HG02610 (cell line): ENCODE data around the gene TXNRD2.
"Not testable (repeated sequence)": the region's sequence is repeated elsewhere in the genome, so short reads cannot be mapped to it uniquely, and the experiment has no call there.

Experiments
- ATAC-seq: cut with Tn5 transposase; IDR thresholded peaks from one replicate; pipeline ENCODE4 v1.9.1; 2021; ENCODE audit warnings: mild to moderate bottlenecking, moderate library complexity; ENCODE audit not compliant: unreplicated experiment

TXNRD2 gene

DNA sequence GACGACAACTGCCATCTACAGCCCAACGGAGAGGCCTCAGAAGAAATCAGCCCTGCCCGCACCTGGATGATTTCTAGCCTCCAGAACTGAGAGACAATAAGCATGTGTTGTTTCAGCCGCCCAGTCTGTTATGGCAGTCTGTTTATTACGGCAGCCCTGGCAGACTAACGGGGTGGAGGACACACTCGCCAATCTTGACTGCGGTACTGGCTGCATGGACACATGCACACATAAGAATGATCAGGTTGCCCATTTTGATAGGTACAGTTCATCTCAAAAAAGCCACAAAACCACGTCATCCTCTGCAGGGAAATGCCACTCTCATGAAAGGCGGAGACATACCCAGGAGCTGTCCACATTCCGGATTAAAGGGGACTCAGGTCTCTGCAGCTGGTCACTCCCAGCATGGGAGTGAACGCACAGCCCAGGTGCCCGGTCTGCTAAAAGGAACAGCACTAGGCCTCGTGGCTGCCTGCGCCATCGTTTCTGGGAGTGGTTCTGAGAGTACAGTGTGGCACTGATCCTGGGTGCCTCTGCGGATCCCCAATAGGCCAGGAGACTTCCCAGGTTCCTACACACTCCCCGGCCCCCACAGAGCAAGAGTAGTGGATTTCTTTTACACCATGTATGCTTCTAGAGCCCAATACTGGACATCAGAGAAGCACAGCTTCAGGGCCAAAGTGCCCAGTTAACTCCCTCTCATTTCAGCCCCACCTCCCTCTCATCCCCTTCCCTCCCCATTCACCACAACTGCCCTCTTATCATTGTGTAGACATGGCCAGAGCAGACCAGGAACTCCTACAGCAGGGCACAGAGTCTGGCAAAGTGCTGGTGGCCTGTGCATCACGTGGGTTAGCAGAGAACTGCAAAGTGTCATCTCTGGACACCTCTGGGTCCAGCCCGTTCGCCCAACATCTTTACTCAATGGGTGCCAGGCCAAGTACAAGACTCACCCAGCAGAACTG is 11.8 kb downstream of the TXNRD2 start:
- ATAC-seq = no peak

GRCh38 chr22:19928207-19928606 is 13.4 kb downstream of the TXNRD2 start:
- ATAC-seq = no peak

DNA sequence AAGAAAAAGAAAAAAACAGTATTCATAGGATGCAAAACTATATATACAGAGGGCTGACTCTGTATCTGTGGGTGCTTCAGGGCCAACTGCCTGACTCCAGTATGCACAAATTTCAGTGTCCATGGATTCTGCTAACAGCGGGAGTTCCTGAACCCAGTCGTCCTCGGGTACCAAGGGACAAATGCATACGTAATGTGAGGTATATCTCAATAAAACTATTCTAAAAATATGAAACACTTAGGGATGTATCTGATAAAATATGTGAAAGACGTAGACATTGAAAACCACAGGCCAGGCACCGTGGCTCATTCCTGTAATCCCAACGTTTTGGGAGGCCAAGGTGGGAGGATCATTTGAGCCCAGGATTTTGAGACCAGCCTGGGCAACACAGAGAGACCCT is 13.9 kb downstream of the TXNRD2 start:
- no peak for ATAC-seq

DNA sequence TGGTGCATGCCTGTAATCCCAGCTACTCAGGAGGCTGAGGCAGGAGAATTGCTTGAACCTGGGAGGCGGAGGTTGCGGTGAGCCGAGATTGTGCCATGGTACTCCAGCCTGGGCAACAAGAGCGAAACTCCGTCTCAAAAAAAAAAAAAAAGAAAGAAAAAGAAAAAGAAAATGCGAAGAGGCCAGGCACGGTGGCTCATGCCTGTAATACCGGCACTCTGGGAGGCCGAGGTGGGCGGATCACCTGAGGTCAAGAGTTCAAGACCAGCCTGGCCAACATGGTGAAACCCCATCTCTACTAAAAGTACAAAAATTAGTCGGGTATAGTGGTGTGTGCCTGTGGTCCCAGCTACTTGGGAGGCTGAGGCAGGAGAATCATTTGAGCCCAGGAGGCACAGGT is 15.6 kb downstream of the TXNRD2 start:
- not testable (repeated sequence) for ATAC-seq

- ATAC-seq = no peak
Measured at GRCh38 chr22:19923914-19924513, 17.6 kb downstream of the TXNRD2 start.

DNA sequence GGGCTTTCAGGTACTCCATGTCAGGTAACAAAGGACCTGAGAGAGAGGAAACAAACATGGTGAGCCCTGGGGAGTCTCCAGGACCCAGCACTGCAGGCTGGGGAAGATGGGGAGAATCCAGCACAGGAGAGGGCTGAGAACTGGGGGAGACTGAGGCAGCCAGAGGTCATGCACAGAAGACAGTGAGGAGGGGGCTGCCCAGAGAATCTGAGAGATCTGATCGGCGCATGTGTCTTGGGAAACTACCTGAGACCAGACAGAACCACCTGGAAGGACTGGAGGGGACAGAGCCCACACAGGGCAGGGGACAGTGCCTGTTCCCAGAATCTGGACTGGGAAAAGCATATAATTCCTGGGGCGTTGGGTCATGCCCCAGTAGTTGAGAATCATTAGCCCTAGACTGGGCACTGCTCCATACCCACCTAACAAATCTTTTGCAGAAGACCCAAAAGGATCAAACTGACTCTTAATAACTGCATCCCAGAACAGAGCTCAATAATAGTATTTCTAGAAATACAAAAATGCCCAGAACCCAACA is 20.0 kb downstream of the TXNRD2 start:
- no peak for ATAC-seq

- ATAC-seq = no peak
Measured at GRCh38 chr22:19919701-19920363, 21.8 kb downstream of the TXNRD2 start.

DNA sequence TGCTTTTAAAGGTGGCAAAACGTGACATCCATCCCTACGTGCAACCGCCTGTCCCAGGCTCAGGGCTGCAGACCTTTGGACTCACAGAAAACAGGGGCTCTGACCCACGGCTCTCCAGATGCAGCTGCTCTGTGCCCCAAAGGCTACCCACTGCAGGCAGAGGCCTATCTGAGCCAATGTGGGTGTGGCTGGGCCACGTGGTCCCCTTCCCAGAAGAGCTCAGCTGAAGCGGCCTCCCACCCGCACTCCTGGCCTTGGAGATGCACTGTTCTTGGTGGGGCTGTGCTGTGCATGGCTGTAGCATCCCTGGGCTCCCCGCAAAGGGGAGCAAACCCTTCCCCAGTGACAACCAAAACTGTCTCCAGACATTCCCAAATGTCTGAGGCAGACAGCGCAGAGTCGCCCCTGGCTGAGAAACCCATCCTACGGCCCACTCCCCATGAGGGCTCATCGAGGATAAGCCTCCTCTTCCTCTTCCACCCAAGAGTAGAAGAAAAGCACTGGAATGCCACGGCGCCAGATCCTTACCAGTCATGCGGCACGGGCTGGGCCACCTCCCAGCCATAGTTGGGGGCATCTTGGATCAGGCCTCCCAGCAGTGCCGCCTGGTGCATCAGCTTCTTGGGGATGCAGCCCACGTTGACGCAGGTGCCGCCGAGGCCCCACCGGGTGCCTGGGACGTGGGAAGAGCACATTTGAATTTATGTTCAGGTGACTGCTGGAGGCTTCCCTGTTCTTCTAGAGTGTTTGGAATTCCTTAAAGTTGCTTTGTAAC is 23.1 kb downstream of the TXNRD2 start:
- ATAC-seq = no peak

DNA sequence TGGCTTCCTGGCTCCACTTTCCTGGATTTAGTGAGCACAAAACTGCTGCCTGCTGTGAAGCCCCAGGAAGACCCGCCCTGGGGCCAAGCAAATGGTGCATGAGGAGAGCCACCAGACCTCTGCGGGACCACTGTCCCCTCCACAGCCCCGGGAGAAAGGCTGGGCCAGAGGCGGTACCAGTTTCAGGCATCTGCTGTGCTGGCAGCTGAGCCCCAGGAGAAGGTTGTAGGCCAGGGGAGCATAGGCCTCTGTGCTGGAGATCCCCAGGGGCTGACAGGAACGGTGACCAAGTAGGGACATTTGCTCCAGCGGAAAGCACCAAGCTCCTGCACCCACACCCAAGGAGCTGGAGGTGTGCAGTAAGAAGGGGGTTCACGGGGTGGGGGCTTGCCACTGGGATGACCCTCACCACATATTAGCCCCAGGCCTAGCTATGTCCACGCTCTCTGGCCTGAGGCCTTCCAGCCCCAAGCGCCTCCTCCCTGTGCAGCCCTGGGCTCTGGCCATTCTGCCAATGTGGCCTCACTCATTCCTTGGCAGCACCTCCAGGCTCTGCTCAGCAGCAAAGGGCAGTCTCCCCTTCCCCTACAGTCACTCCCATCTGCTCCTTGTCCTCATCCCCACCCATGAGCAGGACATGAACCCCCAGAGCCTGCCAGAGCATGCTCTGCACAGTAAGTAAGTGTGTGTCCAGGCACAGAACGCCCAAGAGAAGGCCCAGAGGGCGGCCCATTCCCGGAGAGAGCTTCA is 24.1 kb downstream of the TXNRD2 start:
- no peak for ATAC-seq

DNA sequence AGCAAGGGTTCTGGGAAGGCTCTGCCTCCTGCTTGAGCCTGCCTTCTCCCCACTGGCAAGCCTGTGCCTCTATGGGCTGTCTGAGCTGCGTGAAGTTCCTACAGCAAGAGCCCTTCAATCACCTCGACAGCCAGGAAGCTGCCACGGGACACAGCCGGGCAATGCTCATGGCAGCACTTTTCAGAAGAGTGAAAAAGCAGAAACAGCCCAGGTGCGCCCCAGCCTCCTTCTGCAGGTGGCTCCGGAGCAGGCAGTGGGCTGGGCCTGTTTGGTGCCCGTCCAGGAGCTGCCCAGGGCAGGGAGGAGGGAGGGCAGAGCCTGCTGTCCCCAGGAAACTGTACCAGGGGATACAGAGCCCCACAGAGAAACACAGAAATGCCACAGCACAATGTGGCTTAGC is 24.7 kb downstream of the TXNRD2 start:
- ATAC-seq = no peak

DNA sequence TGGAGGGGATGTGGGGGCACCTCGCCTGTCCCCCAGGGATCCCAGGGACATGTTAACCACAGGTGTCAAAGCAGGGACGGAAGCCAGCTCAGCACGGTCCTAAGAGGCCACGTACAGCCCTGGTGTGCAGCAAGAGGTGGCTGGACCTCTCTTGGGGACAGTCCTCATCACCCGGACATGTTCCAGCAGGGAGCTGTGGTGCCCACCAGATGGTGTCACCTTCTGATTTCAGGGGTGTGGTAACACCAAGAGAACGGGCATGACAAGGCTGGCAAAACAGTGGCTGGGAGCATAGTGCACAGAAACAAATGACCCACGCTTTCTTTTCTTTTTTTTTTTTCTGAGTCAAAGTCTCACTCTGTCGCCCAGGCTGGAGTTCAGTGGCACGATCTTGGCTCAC is 25.6 kb downstream of the TXNRD2 start:
- no peak for ATAC-seq

GRCh38 chr22:19915287-19915954 is 26.2 kb downstream of the TXNRD2 start:
- no peak for ATAC-seq

DNA sequence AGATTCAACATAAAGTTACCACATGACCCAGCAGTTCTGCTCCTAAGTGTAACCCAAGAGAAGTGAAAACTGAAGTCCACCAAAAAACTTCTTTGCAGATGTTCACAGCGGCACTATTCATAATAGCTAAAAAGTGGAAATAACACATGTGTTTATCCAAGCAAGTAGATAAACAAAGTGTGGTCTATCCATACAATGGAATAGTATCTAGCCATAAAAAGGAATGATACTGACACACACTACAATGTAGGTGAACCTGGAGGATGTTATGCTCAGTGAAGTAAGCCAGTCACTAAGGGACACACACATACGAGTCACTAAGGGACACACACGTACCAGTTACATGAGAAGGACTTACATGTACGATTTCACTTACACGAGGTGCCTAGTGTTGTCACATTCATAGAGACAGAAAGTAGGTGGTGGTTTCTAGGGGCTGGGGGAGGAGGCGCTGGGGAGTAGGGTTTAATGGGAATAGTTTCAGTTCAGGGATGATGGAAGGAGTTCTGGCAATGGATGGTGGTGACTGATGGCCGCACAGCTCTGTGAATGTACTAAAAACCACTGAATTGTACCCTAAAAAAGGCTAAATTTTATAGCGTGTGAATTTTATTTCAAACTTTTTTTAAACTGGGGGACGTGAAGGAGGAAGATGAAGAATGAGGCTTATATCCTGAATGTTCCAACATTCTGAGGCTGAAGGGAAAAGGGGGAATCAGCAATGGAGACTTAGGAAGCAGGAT is 27.2 kb downstream of the TXNRD2 start:
- ATAC-seq = no peak

- ATAC-seq = no peak
Measured at GRCh38 chr22:19913337-19913936, 28.2 kb downstream of the TXNRD2 start.

- no peak for ATAC-seq
Measured at GRCh38 chr22:19912271-19912999, 29.2 kb downstream of the TXNRD2 start.

DNA sequence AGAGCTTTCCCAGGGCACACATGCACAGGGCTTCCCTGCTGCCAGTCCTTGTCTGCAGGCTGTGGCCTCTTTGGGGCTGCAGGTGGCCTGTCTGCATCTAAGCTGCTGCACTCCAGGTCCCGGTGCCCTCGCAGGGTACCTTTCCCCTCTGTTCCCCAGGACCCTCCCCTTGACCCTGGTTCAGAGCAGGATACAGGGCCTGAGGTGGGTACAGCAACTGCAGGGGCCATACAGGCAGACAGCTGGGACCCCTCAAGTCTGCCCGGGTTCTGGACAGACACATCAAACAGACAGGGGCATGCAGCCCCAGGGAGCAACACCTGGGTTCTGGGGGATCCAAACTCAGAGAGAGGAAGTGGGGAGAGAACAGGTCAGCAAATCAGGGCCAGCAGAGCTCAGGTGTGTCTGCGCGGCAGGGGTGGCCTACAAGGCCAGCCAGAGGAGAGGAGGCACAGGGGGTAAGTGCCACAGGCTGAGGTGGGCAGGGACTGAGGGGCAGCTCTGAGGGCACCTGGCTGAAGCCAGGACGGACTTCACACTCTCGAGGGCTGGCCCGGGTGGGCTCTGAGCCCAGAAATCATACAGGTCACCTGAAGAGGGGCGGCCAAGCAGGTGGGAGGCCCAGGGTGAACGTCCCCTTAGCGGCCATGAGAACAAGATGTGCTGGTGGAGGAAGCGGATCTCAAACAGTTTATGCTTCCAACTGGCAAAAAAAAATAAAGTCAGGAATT is 29.9 kb downstream of the TXNRD2 start:
- no peak for ATAC-seq

DNA sequence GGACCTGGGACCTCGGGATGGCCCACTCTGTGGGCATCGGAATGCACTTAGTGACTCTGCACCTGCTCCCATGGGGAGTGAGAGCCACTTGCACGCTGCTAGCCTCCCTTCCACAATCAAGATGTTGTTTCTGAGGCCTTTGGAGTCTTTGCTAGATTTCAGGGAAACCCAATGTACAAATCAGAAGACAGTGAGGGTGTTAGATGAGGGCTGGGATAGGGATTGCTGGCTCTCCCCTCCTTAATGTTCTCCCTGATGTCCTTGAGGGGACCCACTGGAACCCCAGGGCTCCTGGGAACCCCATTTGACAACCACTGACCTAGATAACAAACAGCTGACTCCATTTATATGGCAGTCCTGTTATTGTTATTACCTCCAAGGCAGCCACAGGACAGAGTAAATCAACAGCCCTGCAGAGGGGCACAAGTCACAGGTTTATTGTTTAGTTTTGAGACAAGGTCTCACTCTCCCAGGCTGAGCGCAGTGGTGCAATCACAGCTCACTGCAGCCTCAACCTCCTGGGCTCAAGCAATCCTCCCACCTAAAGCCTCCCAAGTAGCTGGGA is 31.4 kb downstream of the TXNRD2 start:
- no peak for ATAC-seq
